Measurements from ENCODE around the gene BAZ1A. TPM values are rescaled to one million over a fixed set of nuclear protein-coding genes. Genes with fewer than 3 reads are reported as not detected.

BAZ1A gene
- total RNA-seq, 1 donor = 21.7 TPM

GRCh38 chr14:34837801-34838322 is 37.3 kb downstream of the BAZ1A start:
- no peak overlapping the region for H3K4me3 ChIP-seq (ENCODE audit: low read depth, low read length)
- TF ChIP-seq CTCF (IDR thresholded peaks at IDR 0.05; ENCODE audit: insufficient read depth, low read length) = no peak
- DNase-seq (ENCODE audit: low read depth) = no peak

GRCh38 chr14:34835312-34835711 is 39.8 kb downstream of the BAZ1A start:
- no peak for TF ChIP-seq CTCF (IDR thresholded peaks at IDR 0.05; ENCODE audit: insufficient read depth, low read length)
- DNase-seq (ENCODE audit: low read depth) = no peak
- no peak overlapping the region for H3K4me3 ChIP-seq (ENCODE audit: low read depth, low read length)

GRCh38 chr14:34833549-34834523 is 41.3 kb downstream of the BAZ1A start:
- DNase-seq (ENCODE audit: low read depth) = no peak
- H3K4me3 ChIP-seq (ENCODE audit: low read depth, low read length) = no peak overlapping the region
- no peak for TF ChIP-seq CTCF (IDR thresholded peaks at IDR 0.05; ENCODE audit: insufficient read depth, low read length)

GRCh38 chr14:34826661-34827060 is 48.5 kb downstream of the BAZ1A start:
- H3K4me3 ChIP-seq (ENCODE audit: low read depth, low read length) = no peak overlapping the region
- DNase-seq (ENCODE audit: low read depth) = peak; percentile 16
- TF ChIP-seq CTCF (IDR thresholded peaks at IDR 0.05; ENCODE audit: insufficient read depth, low read length) = no peak

GRCh38 chr14:34824826-34825225 is 50.3 kb downstream of the BAZ1A start:
- no peak for TF ChIP-seq CTCF (IDR thresholded peaks at IDR 0.05; ENCODE audit: insufficient read depth, low read length)
- no peak overlapping the region for H3K4me3 ChIP-seq (ENCODE audit: low read depth, low read length)
- no peak for DNase-seq (ENCODE audit: low read depth)

- no peak overlapping the region for H3K4me3 ChIP-seq (ENCODE audit: low read depth, low read length)
- DNase-seq (ENCODE audit: low read depth) = no peak
- TF ChIP-seq CTCF (IDR thresholded peaks at IDR 0.05; ENCODE audit: insufficient read depth, low read length) = no peak
These were observed 50.9 kb downstream of the BAZ1A start for GRCh38 chr14:34824256-34824655.

Measured in fibroblast of the aortic adventitia (primary cell).